ENCODE results near the gene MYO9B. TPM values are rescaled to one million over a fixed set of nuclear protein-coding genes. Genes with fewer than 3 reads are reported as not detected.

MYO9B gene
- total RNA-seq, 1 donor from 2014 or later: 94.3 TPM

DNA sequence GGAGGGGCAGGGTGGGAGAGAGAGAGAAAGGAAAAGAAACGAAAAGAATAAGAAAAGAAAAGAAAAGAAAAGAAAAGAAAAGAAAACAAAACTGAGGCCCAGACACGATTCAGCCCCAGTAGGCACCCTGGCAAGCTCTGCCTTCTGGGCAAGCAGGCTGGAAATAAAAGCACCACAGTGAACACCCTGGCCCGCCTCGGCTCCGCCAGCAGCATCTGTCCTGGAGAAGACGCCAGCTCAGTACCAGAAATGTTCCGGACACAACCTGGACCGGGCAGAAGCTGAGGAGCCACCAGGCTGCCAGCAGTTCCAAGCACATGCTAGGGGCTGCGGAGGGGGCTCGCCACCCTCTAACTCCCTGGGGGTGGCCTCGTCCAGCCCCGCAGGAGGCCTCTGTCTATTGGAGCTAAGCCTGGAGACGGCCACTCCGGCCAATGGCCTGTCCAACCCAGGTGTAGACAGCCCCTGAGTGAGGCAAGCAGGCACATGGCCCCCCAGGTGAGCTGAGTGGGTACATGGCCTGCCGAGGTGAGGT is 37.5 kb upstream of the MYO9B start:
- Mint-ChIP-seq H3K27ac (ENCODE audit: unreplicated experiment) (peak overlapping the region; percentile 34), H3K4me1 (ENCODE audit: unreplicated experiment) (peaks cover 37% of the 10 kb centered on the region), H3K4me3 (ENCODE audit: unreplicated experiment) (no peak overlapping the region), H3K36me3 (ENCODE audit: unreplicated experiment) (peaks cover 3% of the 10 kb centered on the region), H3K27me3 (ENCODE audit: unreplicated experiment) (peaks cover 5% of the 10 kb centered on the region), H3K9me3 (ENCODE audit: unreplicated experiment) (no peaks in the 10 kb centered on the region)
- TF ChIP-seq, protein P1, sequence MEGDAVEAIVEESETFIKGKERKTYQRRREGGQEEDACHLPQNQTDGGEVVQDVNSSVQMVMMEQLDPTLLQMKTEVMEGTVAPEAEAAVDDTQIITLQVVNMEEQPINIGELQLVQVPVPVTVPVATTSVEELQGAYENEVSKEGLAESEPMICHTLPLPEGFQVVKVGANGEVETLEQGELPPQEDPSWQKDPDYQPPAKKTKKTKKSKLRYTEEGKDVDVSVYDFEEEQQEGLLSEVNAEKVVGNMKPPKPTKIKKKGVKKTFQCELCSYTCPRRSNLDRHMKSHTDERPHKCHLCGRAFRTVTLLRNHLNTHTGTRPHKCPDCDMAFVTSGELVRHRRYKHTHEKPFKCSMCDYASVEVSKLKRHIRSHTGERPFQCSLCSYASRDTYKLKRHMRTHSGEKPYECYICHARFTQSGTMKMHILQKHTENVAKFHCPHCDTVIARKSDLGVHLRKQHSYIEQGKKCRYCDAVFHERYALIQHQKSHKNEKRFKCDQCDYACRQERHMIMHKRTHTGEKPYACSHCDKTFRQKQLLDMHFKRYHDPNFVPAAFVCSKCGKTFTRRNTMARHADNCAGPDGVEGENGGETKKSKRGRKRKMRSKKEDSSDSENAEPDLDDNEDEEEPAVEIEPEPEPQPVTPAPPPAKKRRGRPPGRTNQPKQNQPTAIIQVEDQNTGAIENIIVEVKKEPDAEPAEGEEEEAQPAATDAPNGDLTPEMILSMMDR (IDR thresholded peaks at IDR 0.05): no peak
- DNase-seq (ENCODE audit: extremely low spot score, unreplicated experiment): no peak

DNA sequence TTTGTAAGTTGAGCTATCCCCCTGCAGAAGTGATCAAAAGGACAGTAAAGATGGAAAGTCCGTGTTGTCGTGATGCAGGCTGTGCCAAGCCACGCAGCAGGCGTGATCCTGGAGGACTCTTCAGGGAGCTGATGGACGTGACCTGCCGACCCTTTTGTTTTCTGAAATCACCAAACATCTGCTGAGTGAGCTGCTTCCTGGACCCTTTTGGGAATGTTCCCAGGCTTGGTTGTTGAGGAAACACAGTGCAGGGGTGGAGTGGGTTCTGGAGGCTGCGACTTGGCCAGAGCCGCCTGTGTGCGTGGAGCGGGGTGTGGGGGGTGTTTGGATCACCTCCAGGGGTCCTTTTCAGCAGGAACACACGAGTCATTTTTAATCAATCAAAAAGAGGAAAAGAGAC is 33.6 kb upstream of the MYO9B start:
- Mint-ChIP-seq H3K27ac (ENCODE audit: unreplicated experiment) (peak overlapping the region; percentile 90), H3K4me1 (ENCODE audit: unreplicated experiment) (peaks cover 57% of the 10 kb centered on the region), H3K9me3 (ENCODE audit: unreplicated experiment) (no peaks in the 10 kb centered on the region), H3K4me3 (ENCODE audit: unreplicated experiment) (no peak overlapping the region), H3K27me3 (ENCODE audit: unreplicated experiment) (peaks cover 3% of the 10 kb centered on the region), H3K36me3 (ENCODE audit: unreplicated experiment) (peaks cover 3% of the 10 kb centered on the region)
- peak; percentile 91 for DNase-seq (ENCODE audit: extremely low spot score, unreplicated experiment)
- TF ChIP-seq, protein P1 (IDR thresholded peaks at IDR 0.05): no peak

DNA sequence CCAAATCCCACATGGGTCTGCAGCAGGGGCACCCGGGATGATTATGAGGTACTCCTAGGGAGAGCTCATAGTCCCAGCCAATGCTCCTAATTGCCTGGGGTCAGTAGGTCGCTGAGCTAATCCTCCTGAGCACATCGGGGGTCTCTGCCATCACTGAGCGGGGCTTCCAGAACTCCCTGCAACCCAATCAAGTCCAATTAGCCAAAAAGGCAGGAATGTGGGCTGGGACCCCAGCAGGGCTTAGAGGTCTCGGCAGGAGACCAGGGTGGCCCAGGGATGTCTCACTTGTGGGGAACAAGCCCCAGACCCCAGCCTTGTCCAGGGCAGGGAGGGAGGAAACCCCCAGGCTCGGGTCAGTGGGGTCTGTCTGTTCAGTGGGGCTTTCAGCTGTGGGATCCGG is 31.8 kb upstream of the MYO9B start:
- Mint-ChIP-seq H3K27me3 (ENCODE audit: unreplicated experiment) (no peaks in the 10 kb centered on the region), H3K4me3 (ENCODE audit: unreplicated experiment) (no peak overlapping the region), H3K27ac (ENCODE audit: unreplicated experiment) (peak overlapping the region; percentile 16), H3K36me3 (ENCODE audit: unreplicated experiment) (peaks cover 3% of the 10 kb centered on the region), H3K4me1 (ENCODE audit: unreplicated experiment) (peaks cover 50% of the 10 kb centered on the region), H3K9me3 (ENCODE audit: unreplicated experiment) (no peaks in the 10 kb centered on the region)
- no peak for DNase-seq (ENCODE audit: extremely low spot score, unreplicated experiment)
- TF ChIP-seq, protein P1 (IDR thresholded peaks at IDR 0.05): no peak

- H3K4me3 Mint-ChIP-seq (ENCODE audit: unreplicated experiment): no peak overlapping the region
- no peaks in the 10 kb centered on the region for H3K9me3 Mint-ChIP-seq (ENCODE audit: unreplicated experiment)
- TF ChIP-seq, protein P1 (IDR thresholded peaks at IDR 0.05): no peak
- no peaks in the 10 kb centered on the region for H3K27me3 Mint-ChIP-seq (ENCODE audit: unreplicated experiment)
- H3K27ac Mint-ChIP-seq (ENCODE audit: unreplicated experiment): no peak overlapping the region
- H3K4me1 Mint-ChIP-seq (ENCODE audit: unreplicated experiment): peaks cover 46% of the 10 kb centered on the region
- no peak for DNase-seq (ENCODE audit: extremely low spot score, unreplicated experiment)
- peaks cover 8% of the 10 kb centered on the region for H3K36me3 Mint-ChIP-seq (ENCODE audit: unreplicated experiment)
Measured at GRCh38 chr19:17045907-17046502, 29.6 kb upstream of the MYO9B start.

DNA sequence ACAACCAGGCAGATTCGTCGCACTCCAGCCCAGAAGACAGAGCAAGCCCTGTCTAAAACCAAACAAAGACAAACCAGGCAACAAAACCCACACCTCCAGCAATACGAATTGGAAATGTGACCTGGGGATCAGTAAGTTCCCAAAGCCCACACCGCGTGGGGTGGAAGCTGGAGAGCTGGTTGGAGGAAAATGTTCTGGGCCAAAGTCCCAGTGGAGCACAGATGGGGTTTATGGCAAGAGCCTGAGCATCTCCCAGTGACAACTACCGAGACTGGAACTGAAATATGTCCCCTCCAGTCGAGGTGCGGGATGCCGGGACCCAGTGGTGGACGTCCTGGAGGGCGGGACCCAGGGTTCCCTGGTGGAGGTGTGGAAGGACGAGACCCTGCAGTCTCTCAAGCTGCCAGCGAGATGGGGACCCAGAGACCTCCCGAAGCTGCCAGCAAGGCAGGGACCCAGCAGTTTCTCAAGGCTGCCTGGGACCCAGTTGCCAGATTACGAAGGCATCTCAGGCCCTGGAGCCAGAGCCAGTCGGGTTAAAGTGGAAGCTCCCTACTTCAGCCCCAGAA is 26.6 kb upstream of the MYO9B start:
- no peak overlapping the region for H3K4me3 Mint-ChIP-seq (ENCODE audit: unreplicated experiment)
- peaks cover 9% of the 10 kb centered on the region for H3K36me3 Mint-ChIP-seq (ENCODE audit: unreplicated experiment)
- H3K27me3 Mint-ChIP-seq (ENCODE audit: unreplicated experiment): no peaks in the 10 kb centered on the region
- H3K27ac Mint-ChIP-seq (ENCODE audit: unreplicated experiment): no peak overlapping the region
- H3K9me3 Mint-ChIP-seq (ENCODE audit: unreplicated experiment): no peaks in the 10 kb centered on the region
- no peak for DNase-seq (ENCODE audit: extremely low spot score, unreplicated experiment)
- TF ChIP-seq, protein P1 (IDR thresholded peaks at IDR 0.05): no peak
- peaks cover 34% of the 10 kb centered on the region for H3K4me1 Mint-ChIP-seq (ENCODE audit: unreplicated experiment)
